Left colon (tissue), 2 donors: Measurements from ENCODE around the gene INSC. TPM values are rescaled to one million over a fixed set of nuclear protein-coding genes. Genes with fewer than 3 reads are reported as not detected.

ENCODE experiments used
- ATAC-seq: fragments of 200-7000 bp; cut with Tn5 transposase; one replicate; pipeline ENCODE4 v1.9.1; 2020; ENCODE audit warnings: mild to moderate bottlenecking, moderate library complexity
- DNase-seq, 2 donors: peaks; one replicate each; pipeline ENCODE4 v3.0.0-alpha.2; 2020
- intact Hi-C, 2 donors: fragments of 100-400 bp; cut with DNase I in 1 of 2; cut with micrococcal nuclease in 1 of 2; formaldehyde crosslinking; loops; one replicate each; pipeline versions ENCODE4 v1.11.2 to v1.14.0; 2022; cut with DNase I, micrococcal nuclease
- total RNA-seq, 2 donors: library from RNA; stranded (reverse); fragmentation: NEBNext Ultra II Directional; extraction: Animal tissue kit (Norgen Biotek cat#: 25700); gene quantifications; one replicate each; pipeline ENCODE4 v1.2.1, GENCODE V29; 2021
- donor health status: DM: no; HTN: no; CAD: no.
- donor health status: DM: yes; HTN: yes; CAD: no.

The INSC gene
- total RNA-seq, 2 donors from 2014 or later, result 2.2 to 2.6 TPM

DNA sequence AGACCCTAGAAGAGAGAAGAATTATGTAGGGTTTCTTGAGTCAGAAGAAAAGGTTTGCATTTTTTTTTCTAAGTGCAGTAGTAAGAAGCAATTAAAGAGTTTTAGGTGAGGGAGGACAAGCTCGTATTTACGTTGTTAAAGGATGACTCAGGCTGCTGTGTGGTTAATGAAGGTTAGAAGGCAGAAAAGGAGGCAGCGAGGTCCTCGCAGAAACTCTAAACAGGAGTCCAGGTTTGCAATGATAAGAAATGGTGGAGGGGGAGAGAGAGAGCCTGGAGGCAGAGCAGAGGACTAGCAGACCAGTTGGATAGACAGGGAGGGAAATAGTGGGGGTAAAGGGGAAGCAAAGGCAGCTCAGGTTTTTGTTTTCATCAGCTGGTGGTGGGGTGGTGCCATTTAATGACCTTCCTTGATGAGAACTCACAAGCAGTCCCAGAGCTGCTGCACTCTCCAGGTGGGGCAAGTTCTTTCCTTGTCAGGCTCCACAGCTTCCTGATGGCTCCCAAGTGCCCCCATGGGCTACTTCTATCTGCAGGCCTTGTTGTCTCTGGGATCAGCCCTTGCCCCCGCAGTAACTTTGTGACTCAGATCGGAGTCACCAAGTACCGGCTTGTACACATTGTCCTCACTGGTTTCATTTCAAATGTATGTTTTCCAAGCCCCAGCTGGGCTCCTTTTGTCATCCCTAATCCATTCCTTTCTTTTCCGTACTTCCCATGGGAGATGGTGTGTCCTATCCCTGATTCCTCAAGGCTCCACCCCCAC is 8.3 kb upstream of the INSC start:
- ATAC-seq, result no peak
- intact Hi-C loops, result no loop called here

DNA sequence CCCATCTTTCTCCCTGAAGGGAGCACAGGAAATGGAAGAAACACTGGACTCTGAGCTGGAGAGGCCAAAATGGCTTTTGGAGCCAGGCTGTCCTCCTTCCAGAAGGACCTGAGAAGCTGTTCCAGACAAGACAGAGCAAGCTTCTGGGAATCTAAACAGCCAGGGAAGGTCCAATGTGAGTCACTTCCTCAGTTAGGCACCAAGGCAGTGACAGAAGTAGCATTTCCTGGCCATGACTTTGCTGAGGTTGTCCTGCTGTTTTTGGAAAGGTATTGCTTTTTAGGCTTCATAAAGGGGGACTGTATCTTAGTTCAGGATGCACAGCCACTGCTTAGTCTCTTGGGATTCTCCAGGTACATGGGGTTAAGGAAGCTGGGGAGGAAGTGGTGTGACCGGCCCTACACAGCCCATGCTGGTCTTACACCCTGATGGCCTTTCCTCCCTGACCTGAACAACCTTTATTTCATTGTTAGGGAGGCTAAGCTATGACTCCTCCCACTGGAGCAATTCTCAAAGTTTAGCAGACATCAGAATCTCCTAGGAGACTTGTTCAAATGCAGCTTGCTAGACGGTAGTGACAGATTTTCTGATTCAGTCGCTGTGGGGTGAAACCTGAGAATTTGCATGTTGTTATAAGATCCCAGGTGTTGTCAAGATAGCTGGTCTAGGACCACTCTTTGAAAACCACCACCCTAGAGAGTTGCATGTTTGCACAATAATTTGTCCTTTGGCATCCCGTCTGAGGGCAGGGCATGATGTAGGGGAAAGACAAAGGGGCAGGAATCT is 6.8 kb upstream of the INSC start:
- no peak for DNase-seq
- intact Hi-C loops, result no loop called here
- no peak for ATAC-seq

More for the DNA sequence above, 8.3 kb upstream of the INSC start:
- no peak for DNase-seq

DNA sequence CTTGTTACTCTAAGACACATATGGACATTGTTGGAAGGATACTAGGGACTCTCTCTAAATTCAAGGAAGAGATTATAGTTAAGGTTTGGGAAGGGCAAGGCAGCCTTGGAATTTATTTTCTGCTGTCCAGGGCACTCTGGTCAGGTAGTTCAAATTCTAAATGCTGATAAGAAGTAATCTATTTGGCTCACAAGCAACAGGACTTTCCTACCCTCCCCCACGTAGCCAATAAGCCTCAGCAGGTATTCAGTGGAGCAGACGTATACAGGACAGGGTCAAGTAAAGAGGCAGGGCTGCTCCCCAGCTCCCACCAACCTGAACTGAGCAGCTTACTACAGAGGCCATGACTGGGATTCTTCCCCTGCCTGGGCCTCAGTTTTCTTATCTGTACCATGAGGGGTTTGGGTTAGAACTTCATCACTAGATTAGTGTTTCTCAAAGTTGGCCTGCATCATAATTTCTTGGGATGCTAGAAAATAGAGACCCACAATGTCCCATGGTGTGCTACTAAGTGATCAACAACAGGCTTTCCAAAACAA is 6.1 kb upstream of the INSC start:
- ATAC-seq (no peak), DNase-seq (no peak)
- intact Hi-C loops, result no loop called here

DNA sequence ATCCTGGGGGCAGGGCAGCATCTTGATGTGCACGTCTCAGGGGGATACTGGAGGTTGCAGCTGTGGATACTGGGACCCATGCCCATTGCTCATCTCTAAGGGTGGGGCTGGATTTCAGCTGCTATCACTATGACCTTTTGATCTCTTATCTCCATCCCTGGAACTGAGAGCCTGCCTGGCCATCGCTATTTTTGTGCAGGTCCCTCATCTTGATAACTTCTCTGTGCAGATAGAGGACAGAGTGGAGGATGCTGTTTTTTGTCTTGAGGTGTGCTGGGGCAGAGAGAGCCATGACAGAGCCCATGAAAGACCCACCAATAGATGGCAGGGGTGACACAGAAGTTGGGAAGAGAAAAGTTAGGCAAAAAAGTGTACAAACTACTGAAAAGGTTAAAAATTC is 5.1 kb upstream of the INSC start:
- intact Hi-C loops, result no loop called here
- DNase-seq (no peak), ATAC-seq (no peak)

DNA sequence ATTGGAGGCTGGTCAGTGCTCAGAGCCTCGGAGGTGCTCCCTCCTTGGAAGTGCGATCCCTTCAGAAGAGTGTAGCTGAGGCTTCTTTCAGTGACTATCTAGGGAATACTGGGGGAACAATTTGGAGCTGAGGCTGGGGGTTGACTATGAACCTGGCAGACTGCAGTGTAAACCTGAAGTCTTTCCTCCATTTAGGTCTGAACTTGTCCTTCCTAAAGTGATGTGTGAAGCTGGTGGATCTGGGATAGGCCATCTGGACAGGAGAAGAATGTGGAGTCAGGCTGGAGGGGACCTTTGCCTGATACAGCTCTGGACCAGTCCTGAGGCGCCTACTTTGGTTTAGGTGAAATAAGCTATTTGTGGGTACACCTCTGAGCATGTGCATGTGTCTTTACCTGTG is 3.5 kb upstream of the INSC start:
- intact Hi-C loops, result no loop called here
- DNase-seq, result no peak
- ATAC-seq, result no peak

DNA sequence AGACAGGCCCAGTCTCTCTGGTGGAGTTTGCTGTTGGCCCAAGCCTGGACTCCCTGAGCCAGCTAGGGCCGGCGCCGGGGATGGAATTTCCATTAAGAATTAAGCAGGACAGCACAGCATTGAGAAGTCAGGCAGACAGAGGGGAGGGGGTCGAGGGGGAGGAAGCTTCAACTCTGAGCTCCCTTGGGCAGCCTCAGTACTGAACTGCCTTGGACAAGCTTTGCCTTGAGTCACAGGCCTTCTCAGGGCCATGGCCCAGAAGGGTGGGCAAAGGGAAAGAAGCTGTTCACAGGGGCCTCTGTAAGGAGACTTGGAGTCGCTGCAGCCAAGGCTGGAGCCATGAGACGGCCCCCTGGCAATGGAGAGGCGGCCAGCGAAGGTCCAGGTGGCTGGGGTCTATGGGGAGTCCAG is 2.6 kb upstream of the INSC start:
- DNase-seq (no peak), ATAC-seq (no peak)
- intact Hi-C loops, result no loop called here

DNA sequence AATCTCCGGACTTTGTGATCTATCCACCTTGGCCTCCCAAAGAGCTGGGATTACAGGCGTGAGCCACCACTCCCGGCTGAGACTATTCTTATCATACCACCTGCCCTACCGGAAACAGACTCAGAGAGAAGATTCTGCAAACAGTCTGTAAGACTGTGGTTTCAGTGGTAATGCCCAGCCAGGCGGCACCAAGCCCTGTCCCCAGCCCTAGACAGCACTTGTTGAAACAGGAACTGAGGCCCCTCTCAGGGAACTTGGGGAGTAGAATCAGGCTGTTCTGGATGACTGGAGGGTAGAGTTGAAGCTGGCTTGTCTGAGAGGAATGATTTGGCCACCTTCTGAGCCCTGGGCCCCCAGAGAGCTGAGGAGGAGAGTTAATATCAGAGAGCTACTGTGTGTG is 1.3 kb upstream of the INSC start:
- ATAC-seq, result no peak
- DNase-seq, result no peak
- intact Hi-C loops, result no loop called here

DNA sequence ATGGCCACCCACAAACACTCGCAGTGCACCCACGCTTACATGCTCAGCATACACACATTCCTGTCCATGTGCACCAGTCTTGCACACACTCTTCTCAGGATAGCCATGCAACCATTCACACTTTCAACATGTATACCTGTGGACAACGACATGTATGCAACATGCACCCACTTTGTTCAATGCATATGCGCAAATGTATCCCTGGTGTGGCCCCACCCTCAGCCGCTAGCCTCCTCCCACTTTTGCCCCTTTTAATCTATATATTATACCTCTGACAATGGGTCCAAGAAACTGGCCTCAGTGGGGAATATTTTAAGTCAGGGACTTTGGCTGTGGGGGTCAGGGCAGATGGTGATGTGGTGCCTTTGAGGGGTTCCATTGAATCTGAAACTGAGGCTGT is 963 bp downstream of the INSC start:
- no peak for ATAC-seq

DNA sequence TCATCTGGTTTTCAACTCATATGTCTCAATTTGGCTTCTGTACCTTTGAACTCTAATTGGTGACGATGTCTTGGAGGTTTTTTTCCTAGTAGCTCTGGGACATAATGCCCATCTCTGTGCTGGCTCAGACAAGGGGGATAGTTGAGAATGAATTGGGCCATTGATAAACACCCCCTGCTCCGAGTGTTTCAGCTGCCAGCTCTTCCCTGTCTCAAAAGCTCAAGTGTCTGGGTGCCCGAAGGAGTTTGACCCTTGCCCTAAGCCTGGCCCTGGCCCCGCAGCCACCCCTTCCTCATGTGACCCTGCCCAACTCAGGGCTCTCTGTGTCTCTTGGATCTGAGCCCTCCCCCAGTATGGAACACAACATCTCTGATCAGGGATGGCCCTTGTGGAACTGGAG is 3.0 kb downstream of the INSC start:
- DNase-seq (no peak), ATAC-seq (no peak)
- intact Hi-C loops, result no loop called here

More for the DNA sequence above, 963 bp downstream of the INSC start:
- intact Hi-C loops, result no loop called here
- no peak for DNase-seq

DNA sequence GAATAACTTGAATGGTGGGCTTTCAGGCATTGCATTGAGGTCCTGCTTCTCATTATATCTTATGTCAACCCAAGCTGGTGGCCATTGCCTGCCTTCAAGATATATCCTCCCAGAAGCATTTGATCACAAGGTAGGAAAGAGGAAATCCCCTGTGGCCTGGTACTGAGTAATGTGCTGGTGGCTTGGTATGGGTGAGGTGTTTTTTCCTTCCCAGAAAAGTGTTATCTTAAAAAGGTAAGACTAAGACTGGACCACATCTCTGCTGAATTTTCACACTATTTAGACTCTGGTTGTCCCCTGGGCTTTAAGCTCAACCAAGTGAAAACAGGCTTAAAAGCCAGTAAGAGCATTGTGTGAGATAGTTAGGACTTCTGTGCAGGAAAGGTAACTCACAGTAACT is 3.7 kb downstream of the INSC start:
- ATAC-seq, result no peak
- no peak for DNase-seq
- intact Hi-C loops, result no loop called here

DNA sequence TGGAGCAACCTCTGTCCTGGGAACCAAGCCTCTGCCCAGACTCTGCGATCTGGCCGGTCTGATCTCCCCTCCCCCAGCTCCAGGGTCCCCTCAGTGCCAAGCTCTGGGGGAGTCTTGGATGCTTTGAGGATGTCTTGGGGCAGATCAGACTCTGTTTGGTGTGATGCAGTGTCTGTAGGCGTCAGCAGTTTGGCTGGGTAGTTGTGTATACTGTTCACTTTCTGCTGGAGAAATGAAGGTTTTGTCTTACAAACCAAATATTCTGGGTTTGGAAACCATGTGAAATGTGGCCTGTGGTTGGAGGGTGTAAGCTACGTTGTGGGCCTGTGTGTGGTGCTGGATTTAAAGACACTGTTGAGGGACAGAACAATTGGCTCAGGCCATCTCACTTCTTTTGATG is 4.6 kb downstream of the INSC start:
- no peak for ATAC-seq
- intact Hi-C loops, result no loop called here
- DNase-seq, result no peak

DNA sequence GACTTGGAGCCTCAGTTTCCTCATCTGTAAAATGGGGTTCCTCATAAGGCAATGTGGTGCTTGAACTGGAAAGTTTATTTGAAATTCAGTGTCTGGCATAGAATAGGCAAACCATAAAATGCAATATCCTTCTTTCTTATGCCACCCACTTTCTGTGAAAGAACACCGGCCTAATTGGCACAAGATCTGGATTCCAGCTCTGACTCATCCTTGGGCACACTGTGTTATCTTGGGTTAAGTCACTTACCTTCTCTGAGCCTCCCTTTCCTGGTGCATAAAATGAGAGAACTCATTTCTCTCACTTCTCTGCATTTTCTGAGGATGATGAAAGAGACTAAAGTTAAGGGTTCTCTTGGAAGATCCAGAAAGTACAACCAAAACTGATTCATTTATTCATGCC is 5.1 kb downstream of the INSC start:
- intact Hi-C loops, result no loop called here
- DNase-seq, result no peak
- no peak for ATAC-seq

DNA sequence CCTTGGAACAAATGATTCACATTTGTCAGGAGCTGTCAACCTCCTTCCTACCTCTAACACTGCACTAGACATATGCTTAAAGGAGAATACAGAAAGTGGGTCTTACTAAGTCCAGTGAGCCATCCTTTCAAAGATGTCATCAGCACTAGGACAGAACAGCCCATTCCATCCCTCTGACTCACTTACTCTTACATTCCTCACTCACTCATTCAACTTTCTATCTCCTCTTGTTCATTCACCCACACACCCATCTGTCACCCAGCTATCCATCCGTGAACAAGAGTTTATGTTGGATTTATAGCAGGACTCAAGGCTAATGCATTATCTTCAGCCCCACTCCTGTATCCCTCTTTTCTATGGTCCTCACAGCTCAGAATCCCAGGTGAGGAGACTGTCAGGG is 9.1 kb downstream of the INSC start:
- intact Hi-C loops, result no loop called here
- DNase-seq, result no peak
- ATAC-seq, result no peak

DNA sequence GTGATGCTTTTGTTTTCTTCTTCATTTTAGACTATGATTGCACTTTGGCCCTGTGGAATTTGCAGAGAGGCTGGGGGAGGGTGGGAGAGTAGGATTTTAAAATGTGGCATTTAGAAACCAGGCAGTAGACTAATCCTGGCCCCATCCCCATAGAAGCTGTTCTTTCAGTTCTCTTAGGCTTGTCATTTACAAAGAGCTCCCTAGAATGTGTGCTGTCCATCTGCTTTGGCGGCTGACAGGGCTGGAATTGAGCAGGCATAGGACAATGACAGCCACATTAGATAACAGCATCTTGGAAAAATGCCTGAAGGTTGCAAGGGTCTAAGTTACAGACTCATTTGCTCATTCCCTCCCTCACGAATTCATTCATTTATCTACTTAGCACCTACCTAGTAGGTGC is 9.8 kb downstream of the INSC start:
- intact Hi-C loops, result no loop called here
- ATAC-seq (no peak), DNase-seq (no peak)

DNA sequence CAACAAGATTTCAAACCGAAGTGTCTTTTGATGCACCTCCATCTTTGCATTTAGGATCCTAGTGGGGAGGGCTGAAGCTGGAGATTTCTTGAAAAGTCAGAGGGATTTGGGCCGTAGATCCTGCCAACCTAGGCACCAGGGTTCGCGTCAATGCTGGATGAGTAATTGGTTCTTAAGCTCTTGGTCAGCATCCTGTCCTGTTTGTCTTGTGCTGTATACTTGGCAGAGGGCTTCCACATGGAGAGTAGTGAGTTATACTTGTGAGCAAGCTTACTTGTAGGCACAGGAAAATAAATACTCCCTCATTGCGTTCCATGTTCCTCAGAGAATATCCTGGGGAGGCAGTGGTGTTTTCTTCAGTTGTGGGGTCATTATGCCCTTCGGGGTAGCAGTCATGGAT is 12.6 kb downstream of the INSC start:
- no peak for ATAC-seq
- intact Hi-C loops, result no loop called here
- DNase-seq, result no peak

DNA sequence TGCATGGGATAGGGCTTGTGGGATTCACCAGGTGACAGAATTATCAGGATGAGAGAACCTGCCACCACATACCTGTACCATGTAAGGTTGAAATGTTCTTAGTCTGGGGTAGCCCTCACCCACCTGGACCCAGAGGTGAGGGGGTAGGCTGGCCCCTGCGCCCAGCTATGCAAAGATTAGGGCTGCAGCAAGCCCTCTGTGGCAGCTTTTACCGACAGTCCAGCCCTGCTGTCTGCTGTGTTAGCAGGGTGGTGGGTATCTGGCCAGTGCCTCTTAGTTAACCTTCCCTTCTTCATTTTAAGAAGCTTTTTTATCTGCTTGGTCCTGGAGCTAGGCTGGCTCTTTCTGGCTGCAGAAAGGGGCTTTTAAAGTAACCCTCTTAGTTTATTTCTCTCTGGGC is 13.9 kb downstream of the INSC start:
- DNase-seq, result no peak
- intact Hi-C loops, result no loop called here
- no peak for ATAC-seq

DNA sequence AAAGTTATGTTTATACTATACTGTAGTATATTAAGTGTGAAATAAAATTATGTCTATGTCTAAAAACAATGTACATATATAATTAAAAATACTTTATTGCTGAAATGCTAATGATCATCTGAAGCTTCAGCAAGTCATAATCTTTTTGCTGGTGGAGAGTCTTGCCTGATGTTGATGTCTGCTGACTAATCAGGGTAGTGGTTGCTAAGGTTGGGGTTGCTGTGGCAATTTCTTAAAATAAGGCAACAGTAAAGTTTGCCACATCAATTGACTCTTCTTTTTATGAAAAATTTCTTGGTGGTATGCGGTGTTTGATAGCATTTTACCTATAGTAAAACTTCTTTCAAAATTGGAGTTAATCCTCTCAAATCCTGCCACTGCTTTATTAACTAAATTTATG is 21.4 kb downstream of the INSC start:
- ATAC-seq (no peak), DNase-seq (no peak)
- intact Hi-C loops, result no loop called here

DNA sequence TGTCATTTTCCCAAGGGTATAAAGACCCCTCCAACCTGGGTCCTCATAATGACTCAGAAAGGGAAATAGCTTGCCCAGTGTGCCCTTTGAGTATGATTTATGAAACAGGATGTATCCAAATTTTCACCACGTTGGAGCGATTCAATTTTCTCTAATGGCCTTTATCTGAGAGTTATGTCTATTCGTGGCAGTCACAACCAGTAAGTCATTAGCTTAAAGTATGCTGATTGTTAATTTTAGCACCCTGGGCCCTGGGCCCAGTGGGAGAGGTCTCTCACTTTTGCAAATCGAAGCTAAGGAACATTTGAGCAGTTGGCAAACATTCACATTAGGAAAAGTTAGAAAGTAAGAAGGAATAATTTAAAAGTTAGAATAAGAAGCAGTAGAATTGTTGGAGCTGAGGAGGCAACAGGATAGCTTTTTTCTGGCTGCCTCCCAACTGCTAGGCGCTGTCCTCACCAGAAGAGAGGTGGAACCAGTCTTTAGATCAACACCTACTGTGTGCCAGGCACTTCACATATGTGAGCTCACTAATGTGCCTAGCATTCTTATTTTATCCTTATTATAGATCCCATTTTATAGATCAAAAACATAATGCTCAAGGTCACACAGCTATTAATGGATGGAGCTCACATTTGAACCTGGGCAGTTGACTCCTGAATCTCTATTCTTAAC is 24.5 kb downstream of the INSC start:
- ATAC-seq, result no peak
- DNase-seq, result no peak
- intact Hi-C loops, result no loop called here

DNA sequence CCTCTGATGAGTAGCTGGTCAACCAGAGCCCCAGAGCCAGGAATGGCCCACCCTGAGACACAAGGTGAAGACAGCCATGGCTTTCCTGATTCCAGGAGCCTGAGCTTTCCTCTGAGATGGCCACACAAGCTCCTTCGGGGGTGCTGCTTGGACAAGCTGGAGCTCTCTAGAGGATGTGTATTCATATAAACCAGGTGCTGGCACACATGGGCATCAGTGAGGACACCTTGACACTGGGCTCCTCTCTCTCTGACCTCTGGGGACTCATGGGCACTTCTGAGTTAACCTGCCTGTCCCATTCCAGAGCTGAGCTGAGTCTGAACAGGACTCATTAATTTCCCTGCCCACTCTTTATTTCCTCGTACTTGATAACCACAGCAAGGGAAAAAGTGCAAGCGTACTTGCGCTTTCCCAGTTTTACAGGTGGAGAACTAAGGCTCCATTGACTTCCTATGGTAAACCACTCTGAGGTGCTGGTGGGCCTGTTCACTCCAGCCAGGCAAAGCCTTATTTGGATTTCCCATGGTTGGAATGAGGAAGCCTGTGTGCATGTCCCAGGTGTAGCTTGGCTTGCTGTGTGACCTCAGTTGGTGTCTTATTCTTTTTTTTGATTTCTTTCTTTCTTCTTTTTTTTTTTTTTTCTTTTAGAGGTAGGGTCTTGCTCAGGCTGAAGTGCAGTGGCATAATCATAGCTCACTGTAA is 25.4 kb downstream of the INSC start:
- intact Hi-C loops, result no loop called here
- ATAC-seq (no peak), DNase-seq (no peak)
